OCI-LY3 (cell line): ENCODE results near the gene CEBPB.
A peak's percentile ranks its signal among the peaks of the same experiment; 100 is the strongest.
"Not testable (repeated sequence)": the region's sequence is repeated elsewhere in the genome, so short reads cannot be mapped to it uniquely, and the experiment has no call there.

Experiments used
- H2AFZ ChIP-seq: fragments of 200-600, 300-600 bp; shearing (Covaris generic); 2 replicates; pipeline ENCODE4 v1.6.0; 2014; ENCODE audit warnings: antibody characterized with exemption, low read depth, low read length
- H3K27ac ChIP-seq: fragments of 200-600, 300-600 bp; sonication (generic); 2 replicates; pipeline ENCODE4 v1.5.1; 2014; ENCODE audit warnings: mild to moderate bottlenecking, low read length, moderate library complexity, mixed read lengths
- H3K27me3 ChIP-seq: fragments of 200-600, 300-600 bp; sonication (generic); 2 replicates; pipeline ENCODE4 v1.6.1; 2014; ENCODE audit warnings: low read depth, low read length, mixed read lengths
- H3K36me3 ChIP-seq: fragments of 200-600, 300-600 bp; sonication (generic); replicated peaks from 2 replicates; pipeline ENCODE3; 2014; ENCODE audit warnings: low read depth, low read length, mixed read lengths
- H3K4me1 ChIP-seq: fragments of 300-600, 200-600 bp; sonication (generic); 2 replicates; pipeline ENCODE4 v1.6.1; 2014; ENCODE audit warnings: low read length, mixed read lengths
- H3K4me2 ChIP-seq: fragments of 200-600, 300-600 bp; sonication (generic); 2 replicates; pipeline ENCODE4 v1.6.1; 2014; ENCODE audit warnings: low read length, mixed read lengths
- H3K4me3 ChIP-seq: fragments of 300-600, 200-600 bp; sonication (generic); 2 replicates; pipeline ENCODE4 v1.5.1; 2014; ENCODE audit warnings: antibody characterized with exemption, mild to moderate bottlenecking, low read length, moderate library complexity
- H3K79me2 ChIP-seq: fragments of 300-600, 200-600 bp; shearing (Covaris generic); 2 replicates; pipeline ENCODE4 v1.6.1; 2014; ENCODE audit warnings: mild to moderate bottlenecking, low read length, mixed read lengths
- H3K9ac ChIP-seq: fragments of 300-600, 200-600 bp; shearing (Covaris generic); 2 replicates; pipeline ENCODE4 v1.6.0; 2014; ENCODE audit warnings: mild to moderate bottlenecking, low read length, moderate library complexity
- H3K9me3 ChIP-seq: fragments of 200-600, 300-600 bp; shearing (Covaris generic); 2 replicates; pipeline ENCODE4 v1.6.1; 2014; ENCODE audit warnings: low read length, mixed read lengths; ENCODE audit not compliant: insufficient read depth
- H4K20me1 ChIP-seq: fragments of 200-600, 300-600 bp; sonication (generic); 2 replicates; pipeline ENCODE4 v1.6.1; 2016; ENCODE audit warnings: low read length, mixed read lengths; ENCODE audit not compliant: insufficient read depth
- EZH2phosphoT487 ChIP-seq: fragments of 200-600 bp; shearing (Covaris generic); IDR thresholded peaks from 2 replicates; pipeline ENCODE4 v1.6.1; 2018; ENCODE audit warnings: antibody characterized with exemption, mixed run types, low read depth
- TF ChIP-seq, protein P1 (sequence below): fragments of 200-600, 300-600 bp; sonication (generic); IDR thresholded peaks from 2 replicates; pipeline ENCODE4 v1.5.1; 2014; ENCODE audit warnings: antibody characterized with exemption, low read length, low read depth

CEBPB gene

DNA sequence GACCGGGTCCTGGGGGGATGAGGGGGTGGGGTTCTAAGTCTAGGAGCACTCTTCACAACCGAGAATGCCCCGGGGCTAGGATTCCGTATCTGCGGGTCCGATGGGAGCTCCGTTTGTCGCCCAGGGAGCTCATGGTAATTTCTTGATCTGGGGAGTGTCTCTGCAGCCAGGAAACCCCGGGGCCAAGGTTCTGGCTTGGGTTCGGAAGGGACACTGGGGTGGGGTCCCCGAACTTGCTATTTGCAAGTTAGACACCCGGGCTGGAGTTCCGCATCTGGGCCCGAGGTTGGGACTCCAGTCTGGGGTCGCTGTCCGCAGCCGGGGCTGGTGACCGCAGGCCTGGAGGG is 37.5 kb upstream of the CEBPB start:
- H4K20me1 ChIP-seq: no peaks in the 10 kb centered on the region
- peaks cover 3% of the 10 kb centered on the region for H3K36me3 ChIP-seq
- TF ChIP-seq, protein P1, sequence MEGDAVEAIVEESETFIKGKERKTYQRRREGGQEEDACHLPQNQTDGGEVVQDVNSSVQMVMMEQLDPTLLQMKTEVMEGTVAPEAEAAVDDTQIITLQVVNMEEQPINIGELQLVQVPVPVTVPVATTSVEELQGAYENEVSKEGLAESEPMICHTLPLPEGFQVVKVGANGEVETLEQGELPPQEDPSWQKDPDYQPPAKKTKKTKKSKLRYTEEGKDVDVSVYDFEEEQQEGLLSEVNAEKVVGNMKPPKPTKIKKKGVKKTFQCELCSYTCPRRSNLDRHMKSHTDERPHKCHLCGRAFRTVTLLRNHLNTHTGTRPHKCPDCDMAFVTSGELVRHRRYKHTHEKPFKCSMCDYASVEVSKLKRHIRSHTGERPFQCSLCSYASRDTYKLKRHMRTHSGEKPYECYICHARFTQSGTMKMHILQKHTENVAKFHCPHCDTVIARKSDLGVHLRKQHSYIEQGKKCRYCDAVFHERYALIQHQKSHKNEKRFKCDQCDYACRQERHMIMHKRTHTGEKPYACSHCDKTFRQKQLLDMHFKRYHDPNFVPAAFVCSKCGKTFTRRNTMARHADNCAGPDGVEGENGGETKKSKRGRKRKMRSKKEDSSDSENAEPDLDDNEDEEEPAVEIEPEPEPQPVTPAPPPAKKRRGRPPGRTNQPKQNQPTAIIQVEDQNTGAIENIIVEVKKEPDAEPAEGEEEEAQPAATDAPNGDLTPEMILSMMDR: no peak
- no peak for TF ChIP-seq EZH2phosphoT487
- H3K79me2 ChIP-seq: peaks cover 40% of the 10 kb centered on the region
- H3K27ac ChIP-seq: peak overlapping the region; percentile 7; the same call in 1 of the 2 replicates
- peak overlapping the region; percentile 87 for H3K4me2 ChIP-seq
- no peaks in the 10 kb centered on the region for H3K9me3 ChIP-seq
- peak overlapping the region; percentile 91 for H3K4me3 ChIP-seq
- peaks cover 18% of the 10 kb centered on the region for H3K4me1 ChIP-seq
- H2AFZ ChIP-seq: peak overlapping the region; percentile 69; the same call in 1 of the 2 replicates
- peak overlapping the region; percentile 89 for H3K9ac ChIP-seq
- H3K27me3 ChIP-seq: no peaks in the 10 kb centered on the region

DNA sequence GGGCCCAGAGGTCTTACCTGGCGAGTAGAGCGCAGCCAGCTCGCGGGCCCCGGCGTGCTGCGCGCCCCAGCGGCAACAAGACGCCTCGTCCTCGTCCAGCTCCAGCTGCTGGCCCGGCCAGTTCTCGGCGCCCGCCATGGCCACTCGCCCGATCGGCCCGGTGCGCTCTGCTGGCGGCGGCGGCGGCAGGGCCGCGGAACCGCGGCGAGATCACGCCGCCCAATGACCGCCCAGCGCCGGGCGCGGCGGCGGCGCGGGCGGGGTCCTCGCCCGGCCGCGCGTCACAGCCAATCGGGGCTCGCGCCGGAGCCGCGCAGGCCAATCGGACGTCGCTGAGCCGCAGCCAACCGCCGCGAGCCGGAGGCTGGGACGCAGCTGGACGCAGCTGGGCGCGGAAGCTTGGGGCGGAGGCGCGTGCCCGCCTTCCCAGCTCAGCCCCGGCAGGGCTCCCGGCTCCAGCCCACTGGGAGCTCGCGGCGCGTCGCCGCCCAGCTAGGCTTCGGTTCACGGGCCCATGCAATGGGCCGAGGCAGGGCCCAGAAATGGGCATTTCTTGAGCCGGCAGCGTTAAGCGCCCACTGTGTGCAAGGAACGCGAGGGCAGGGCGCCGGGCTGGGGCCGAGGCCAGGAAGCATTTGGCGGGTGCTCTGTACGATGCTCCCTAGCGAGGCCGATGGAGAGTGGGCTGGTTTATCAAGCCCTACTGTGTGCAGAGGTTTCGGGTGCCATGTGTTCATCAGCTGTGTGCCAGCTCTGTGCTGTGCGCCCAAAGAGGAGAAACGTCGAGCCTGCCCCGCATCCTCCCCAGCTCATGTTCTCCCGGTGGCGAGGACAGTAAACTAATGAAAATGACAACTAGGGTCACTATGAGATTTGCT is 36.9 kb upstream of the CEBPB start, which contains the start of gene PEDS1:
Gene PEDS1, minus strand, starts transcription at position 224 of the 878 bp plus-strand sequence. Its CDS starts 86 bp downstream, at position 138.
- H3K9me3 ChIP-seq: no peaks in the 10 kb centered on the region
- peaks cover 40% of the 10 kb centered on the region for H3K79me2 ChIP-seq
- peak within 1 kb of the TSS; percentile 87 for H3K4me2 ChIP-seq
- H3K27ac ChIP-seq: peak within 1 kb of the TSS; percentile 7; the same call in 1 of the 2 replicates
- TF ChIP-seq EZH2phosphoT487: no peak
- TF ChIP-seq, protein P1: no peak
- peak within 1 kb of the TSS; percentile 91 for H3K4me3 ChIP-seq
- no peaks in the 10 kb centered on the region for H4K20me1 ChIP-seq
- no peaks in the 10 kb centered on the region for H3K27me3 ChIP-seq
- peaks cover 18% of the 10 kb centered on the region for H3K4me1 ChIP-seq
- H3K9ac ChIP-seq: peak within 1 kb of the TSS; percentile 89
- H2AFZ ChIP-seq: peak within 1 kb of the TSS; percentile 69; the same call in 1 of the 2 replicates
- H3K36me3 ChIP-seq: peaks cover 3% of the 10 kb centered on the region

DNA sequence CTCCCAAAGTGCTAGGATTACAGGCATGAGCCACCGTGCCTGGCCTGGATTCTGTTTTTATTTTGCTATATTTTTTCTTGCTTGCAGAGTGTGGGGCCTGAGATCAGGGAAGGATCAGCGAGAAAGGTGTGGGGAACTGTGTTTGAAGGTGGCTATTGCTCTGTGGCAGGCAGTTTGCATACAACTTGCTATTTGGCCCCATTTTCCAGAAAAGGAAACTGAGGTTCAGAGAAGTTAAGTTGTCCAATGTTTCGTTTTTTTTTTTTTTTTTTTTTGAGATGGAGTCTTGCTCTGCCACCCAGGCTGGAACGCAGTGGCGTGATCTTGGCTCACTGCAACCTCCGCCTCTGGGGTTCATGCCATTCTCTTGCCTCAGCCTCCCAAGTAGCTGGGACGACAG is 29.1 kb upstream of the CEBPB start:
- H4K20me1 ChIP-seq, H3K79me2 ChIP-seq, H3K36me3 ChIP-seq, H3K4me2 ChIP-seq, H3K4me1 ChIP-seq, H3K27ac ChIP-seq, H3K9me3 ChIP-seq, H3K27me3 ChIP-seq, H3K4me3 ChIP-seq, H2AFZ ChIP-seq, H3K9ac ChIP-seq: not testable (repeated sequence)

DNA sequence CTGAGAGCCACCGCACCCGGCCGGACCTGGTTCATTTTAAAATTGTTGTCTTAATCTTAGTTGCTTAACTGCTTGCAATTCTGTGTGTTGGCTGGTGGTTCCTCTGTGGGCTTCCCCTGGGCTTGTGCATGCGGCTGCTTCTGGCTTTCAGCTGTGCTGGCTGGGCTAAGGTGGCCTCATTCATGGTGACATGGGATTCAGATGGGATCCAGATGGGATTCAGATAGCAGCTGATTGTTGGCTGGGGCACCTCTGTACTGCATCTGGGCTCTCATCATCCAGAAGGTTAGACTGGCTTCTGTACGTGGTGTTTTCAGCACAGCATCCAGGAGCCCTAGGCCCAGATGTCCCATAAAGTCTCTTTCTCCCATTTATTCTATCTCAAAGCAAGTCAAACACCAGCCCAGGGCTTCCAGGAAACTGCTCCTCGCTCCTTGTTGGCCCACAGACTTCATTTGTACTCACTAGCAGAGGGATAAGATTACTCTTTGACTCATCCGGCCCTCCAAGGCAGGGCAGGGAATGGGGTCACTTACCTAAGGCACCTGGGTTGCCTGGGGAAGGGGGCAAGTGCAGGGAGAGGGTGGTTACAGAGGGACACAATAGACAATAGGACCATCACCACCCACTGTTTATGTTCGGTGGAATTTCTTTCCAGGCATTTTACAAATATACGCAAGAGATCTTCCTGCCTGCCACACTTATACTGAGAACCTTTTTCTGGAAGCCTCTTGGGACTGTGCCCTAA is 26.9 kb upstream of the CEBPB start:
- Histone ChIP-seq H3K9ac (no peak overlapping the region), H4K20me1 (no peaks in the 10 kb centered on the region), H3K4me2 (no peak overlapping the region), H3K36me3 (no peaks in the 10 kb centered on the region), H3K4me3 (no peak overlapping the region), H3K27me3 (no peaks in the 10 kb centered on the region), H3K79me2 (no peaks in the 10 kb centered on the region), H3K9me3 (no peaks in the 10 kb centered on the region), H3K27ac (no peak overlapping the region), H2AFZ (no peak overlapping the region), H3K4me1 (peaks cover 8% of the 10 kb centered on the region; the same call in 1 of the 2 replicates)
- TF ChIP-seq, protein P1: no peak
- TF ChIP-seq EZH2phosphoT487: no peak
